Endothelial cell of umbilical vein (primary cell): ENCODE measurements around the gene TRIP13. TPM values are rescaled to one million over a fixed set of nuclear protein-coding genes. Genes with fewer than 3 reads are reported as not detected.

ENCODE experiments used
- BruUV-seq: library from RNA; stranded (reverse); fragments of 400-500 nt; replicated peaks from 2 replicates; lab custom pipeline; 2021; lab: Mats Ljungman, UMichigan
- CTCF ChIA-PET: fragments of 300-600, 350-600 bp; sonication (Branson Sonifier 250); formaldehyde crosslinking; loops from one replicate; lab custom pipeline; 2021; ENCODE audit warnings: antibody characterized with exemption, inconsistent platforms; lab: Charles Lee
- POLR2A ChIA-PET: fragments of 300-600, 350-600 bp; sonication (Branson Sonifier 250); formaldehyde crosslinking; loops from one replicate; lab custom pipeline; 2021; ENCODE audit warnings: antibody characterized with exemption, inconsistent platforms; lab: Charles Lee
- DNase-seq: peaks from one replicate; pipeline ENCODE4 v3.0.0-alpha.2; 2011; ENCODE audit warnings: low read depth, low spot score
- FAIRE-seq: peaks from 2 replicates; lab custom pipeline; 2011; peaks lifted over from hg19 to GRCh38; lab: Jason Lieb, UNC
- H2AFZ ChIP-seq: 2 replicates; pipeline ENCODE4 v1.6.0; 2012; ENCODE audit warnings: low read depth, low read length, control low read depth, inconsistent platforms
- H3K27ac ChIP-seq: 2 replicates; pipeline ENCODE4 v1.5.1; 2011; ENCODE audit warnings: low read depth, mild to moderate bottlenecking, control low read depth, low read length, moderate library complexity; ENCODE audit not compliant: insufficient read depth
- H3K27me3 ChIP-seq, 2 experiments: 2 replicates each; pipeline versions ENCODE4 v1.6.0 to v1.6.1; 2011; ENCODE audit warnings: low read length in 2 of 2, mixed read lengths in 1 of 2; ENCODE audit not compliant: control insufficient read depth in 2 of 2, insufficient read depth in 2 of 2
- H3K36me3 ChIP-seq, 2 experiments: 2 replicates in 1 of 2; 3 replicates in 1 of 2; pipeline ENCODE4 v1.5.1; 2011; ENCODE audit warnings: low read length in 2 of 2, mild to moderate bottlenecking in 1 of 2, moderate library complexity in 1 of 2; ENCODE audit not compliant: control insufficient read depth in 2 of 2, insufficient read depth in 2 of 2; ENCODE audit errors: extremely low read depth in 1 of 2
- H3K4me1 ChIP-seq: 3 replicates; pipeline ENCODE4 v1.5.1; 2011; ENCODE audit warnings: mild to moderate bottlenecking, low read length; ENCODE audit not compliant: control insufficient read depth, insufficient read depth; ENCODE audit errors: extremely low read depth
- H3K4me2 ChIP-seq: 2 replicates; pipeline ENCODE4 v1.6.1; 2011; ENCODE audit warnings: low read length, control low read depth, mixed read lengths; ENCODE audit not compliant: insufficient read depth
- H3K4me3 ChIP-seq, 3 experiments: fragments of 200-600 bp in 1 of 3; sonication (generic), shearing (Covaris generic) in 1 of 3; replicated peaks in 1 of 3; 2 replicates each; pipeline ENCODE4 v1.5.1; 2011 to 2016; ENCODE audit warnings: control low read depth in 3 of 3, low read length in 3 of 3, mild to moderate bottlenecking in 2 of 3, inconsistent platforms in 1 of 3, low read depth in 1 of 3, moderate library complexity in 1 of 3; ENCODE audit not compliant: insufficient read depth in 1 of 3
- H3K79me2 ChIP-seq: 2 replicates; pipeline ENCODE4 v1.6.0; 2012; ENCODE audit warnings: low read length, inconsistent platforms; ENCODE audit not compliant: control insufficient read depth, insufficient read depth
- H3K9ac ChIP-seq: replicated peaks from 2 replicates; pipeline ENCODE3; 2011; ENCODE audit warnings: low read length, control low read depth; ENCODE audit not compliant: insufficient read depth; ENCODE audit errors: extremely low read depth
- H3K9me1 ChIP-seq: replicated peaks from 3 replicates; pipeline ENCODE4 v1.6.0; 2011; ENCODE audit warnings: mild to moderate bottlenecking, low read length; ENCODE audit not compliant: control insufficient read depth, insufficient read depth; ENCODE audit errors: extremely low read depth
- H3K9me3 ChIP-seq: replicated peaks from 2 replicates; pipeline ENCODE4 v1.5.1; 2012; ENCODE audit warnings: low read length, inconsistent platforms; ENCODE audit not compliant: control insufficient read depth, insufficient read depth
- H4K20me1 ChIP-seq: replicated peaks from 2 replicates; pipeline ENCODE3; 2011; ENCODE audit warnings: mild to moderate bottlenecking, low read length; ENCODE audit not compliant: control insufficient read depth, insufficient read depth; ENCODE audit errors: extremely low read depth
- EZH2 ChIP-seq: IDR thresholded peaks from 2 replicates; pipeline ENCODE4 v1.6.1; 2012; ENCODE audit warnings: borderline replicate concordance, low read depth, mild to moderate bottlenecking, moderate library complexity, low read length, inconsistent platforms; ENCODE audit not compliant: severe bottlenecking
- FOS ChIP-seq: IDR thresholded peaks from 2 replicates; pipeline ENCODE4 v1.6.1; 2011; ENCODE audit warnings: mild to moderate bottlenecking, low read length, moderate library complexity, borderline replicate concordance; ENCODE audit not compliant: insufficient read depth
- GATA2 ChIP-seq: IDR thresholded peaks from 2 replicates; pipeline ENCODE4 v1.7.0; 2011; ENCODE audit warnings: low read depth, mild to moderate bottlenecking, moderate library complexity, mixed read lengths, low read length; ENCODE audit not compliant: insufficient read length, insufficient read depth
- JUN ChIP-seq: IDR thresholded peaks from 2 replicates; pipeline ENCODE4 v1.6.1; 2011; ENCODE audit warnings: borderline replicate concordance, low read depth; ENCODE audit not compliant: insufficient read length, insufficient read depth
- MYC ChIP-seq: IDR thresholded peaks from one replicate; pipeline ENCODE4 v1.6.1; 2011; ENCODE audit warnings: mild to moderate bottlenecking, low read depth, low read length
- POLR2A ChIP-seq: IDR thresholded peaks from 2 replicates; pipeline ENCODE4 v1.6.1; 2012; ENCODE audit warnings: low read depth, mild to moderate bottlenecking, control low read depth, low read length
- POLR2AphosphoS5 ChIP-seq: IDR thresholded peaks from 2 replicates; pipeline ENCODE4 v1.6.1; 2012; ENCODE audit warnings: low read depth, mild to moderate bottlenecking, control low read depth, low read length, moderate library complexity; ENCODE audit not compliant: insufficient read depth
- dilution Hi-C: fragments of 300-500 bp; cut with MboI; formaldehyde crosslinking; loops from one replicate; pipeline ENCODE4 v1.15.0; 2019; ENCODE audit warnings: low sequenced_read_pairs; ENCODE audit not compliant: extremely low pct_ligation_motif_present
- intact Hi-C: fragments of 100-400 bp; cut with micrococcal nuclease; formaldehyde crosslinking; loops from one replicate; pipeline ENCODE4 v1.10.0; 2022
- polyA plus RNA-seq, 4 experiments: library from polyadenylated mRNA; depleted of rRNA in 3 of 4; stranded (reverse) in 3 of 4; unstranded in 1 of 4; fragments of >200 nt; gene quantifications; 2 replicates each; pipeline versions ENCODE4 v1.2.1 to v1.2.3, GENCODE V29; 2011 to 2012; ENCODE audit warnings: missing spikeins in 1 of 4
- total RNA-seq: library from RNA; stranded (reverse); gene quantifications from 2 replicates; pipeline ENCODE4 v1.2.3, GENCODE V29; 2021
- TF ChIP-seq, protein P1 (sequence below), 2 donors: IDR thresholded peaks; 1 replicate in 1 of 2; 2 replicates in 1 of 2; pipeline ENCODE4 v1.5.1; 2011; ENCODE audit warnings: low read length in 2 of 2, mild to moderate bottlenecking in 2 of 2, moderate library complexity in 2 of 2, control low read depth in 1 of 2, inconsistent platforms in 1 of 2, low read depth in 1 of 2; ENCODE audit not compliant: insufficient read depth in 1 of 2; ENCODE audit errors: extremely low read depth in 1 of 2
- TF ChIP-seq, protein P2 (sequence below): IDR thresholded peaks from 2 replicates; pipeline ENCODE4 v1.6.1; 2011; ENCODE audit not compliant: insufficient read depth, insufficient read length

Gene TRIP13
- total and polyA plus RNA-seq, 2 donors (not counting 3 experiments of a cell fraction or from before 2014, with no cell fraction given) = 17.4 to 39.0 TPM

DNA sequence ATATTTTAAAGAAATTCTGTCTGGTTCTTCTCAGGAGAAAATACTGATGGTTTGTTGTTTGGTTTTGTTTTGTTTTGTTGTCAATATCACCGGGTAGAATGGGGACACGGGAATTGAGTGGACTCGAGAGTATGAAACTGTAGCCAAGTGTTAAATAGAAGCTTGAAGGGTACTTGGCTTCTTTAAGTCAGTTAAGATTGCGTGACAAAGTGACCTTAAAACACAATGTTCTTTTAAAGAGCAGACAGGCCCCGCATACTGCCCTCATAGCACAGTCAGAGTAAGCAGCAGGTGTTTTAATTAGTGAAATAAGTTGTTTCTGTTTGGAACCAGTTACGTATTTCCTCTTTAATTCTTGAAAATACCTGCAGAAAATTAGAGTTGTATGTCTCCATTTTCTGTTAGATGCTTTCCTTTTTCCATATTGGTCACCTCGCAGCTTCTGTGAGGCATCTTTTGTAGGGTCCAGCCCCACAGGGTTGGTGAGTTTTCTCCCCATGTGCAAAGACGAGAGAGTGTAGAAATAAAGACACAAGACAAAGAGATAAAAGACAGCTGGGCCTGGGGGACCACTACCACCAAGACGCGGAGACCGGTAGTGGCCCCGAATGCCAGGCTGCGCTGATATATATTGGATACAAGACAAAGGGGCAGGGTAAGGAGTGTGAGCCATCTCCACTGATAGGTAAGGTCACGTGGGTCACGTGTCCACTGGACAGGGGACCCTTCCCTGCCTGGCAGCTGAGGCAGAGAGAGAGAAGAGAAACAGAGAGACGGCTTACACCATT, 9.6 kb downstream of the TRIP13 start:
- Histone ChIP-seq H4K20me1 (no peaks in the 10 kb centered on the region), H3K79me2 (peaks cover 2% of the 10 kb centered on the region), H2AFZ (no peak overlapping the region), H3K36me3 (peaks cover 0 to 2% of the 10 kb centered on the region in 2 experiments), H3K4me3 (no peak overlapping the region), H3K4me1 (no peaks in the 10 kb centered on the region), H3K9ac (no peak overlapping the region), H3K27me3 (no peaks in the 10 kb centered on the region), H3K9me3 (no peaks in the 10 kb centered on the region), H3K9me1 (no peaks in the 10 kb centered on the region), H3K4me2 (no peak overlapping the region), H3K27ac (no peak overlapping the region)
- TF ChIP-seq MYC (no peak), EZH2 (no peak), FOS (no peak), JUN (no peak), POLR2AphosphoS5 (no peak), POLR2A (no peak), GATA2 (no peak)
- TF ChIP-seq, protein P1, sequence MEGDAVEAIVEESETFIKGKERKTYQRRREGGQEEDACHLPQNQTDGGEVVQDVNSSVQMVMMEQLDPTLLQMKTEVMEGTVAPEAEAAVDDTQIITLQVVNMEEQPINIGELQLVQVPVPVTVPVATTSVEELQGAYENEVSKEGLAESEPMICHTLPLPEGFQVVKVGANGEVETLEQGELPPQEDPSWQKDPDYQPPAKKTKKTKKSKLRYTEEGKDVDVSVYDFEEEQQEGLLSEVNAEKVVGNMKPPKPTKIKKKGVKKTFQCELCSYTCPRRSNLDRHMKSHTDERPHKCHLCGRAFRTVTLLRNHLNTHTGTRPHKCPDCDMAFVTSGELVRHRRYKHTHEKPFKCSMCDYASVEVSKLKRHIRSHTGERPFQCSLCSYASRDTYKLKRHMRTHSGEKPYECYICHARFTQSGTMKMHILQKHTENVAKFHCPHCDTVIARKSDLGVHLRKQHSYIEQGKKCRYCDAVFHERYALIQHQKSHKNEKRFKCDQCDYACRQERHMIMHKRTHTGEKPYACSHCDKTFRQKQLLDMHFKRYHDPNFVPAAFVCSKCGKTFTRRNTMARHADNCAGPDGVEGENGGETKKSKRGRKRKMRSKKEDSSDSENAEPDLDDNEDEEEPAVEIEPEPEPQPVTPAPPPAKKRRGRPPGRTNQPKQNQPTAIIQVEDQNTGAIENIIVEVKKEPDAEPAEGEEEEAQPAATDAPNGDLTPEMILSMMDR (IDR thresholded peaks at IDR 0.05; ENCODE audit: extremely low read depth in 1 of 2, insufficient read depth in 1 of 2, low read depth in 1 of 2, low read length in 2 of 2) = no peak
- TF ChIP-seq, protein P2, sequence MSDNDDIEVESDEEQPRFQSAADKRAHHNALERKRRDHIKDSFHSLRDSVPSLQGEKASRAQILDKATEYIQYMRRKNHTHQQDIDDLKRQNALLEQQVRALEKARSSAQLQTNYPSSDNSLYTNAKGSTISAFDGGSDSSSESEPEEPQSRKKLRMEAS = no peak
- BruUV-seq = no TSS peak
- POLR2A ChIA-PET = no interaction called here
- CTCF ChIA-PET = interaction anchor here (0.6 to 5.0 kb wide), 12 partner anchors 9 to 586 kb away, joined by 3 to 101 read pairs (median 4); partner anchors contain the start of genes BRD9 and TRIP13
- dilution Hi-C loops (no loop called here), intact Hi-C loops (loop anchor here (2.0 kb wide), 1 partner anchor 232 kb away; no protein-coding TSS in a partner anchor)
- DNase-seq = no peak
- no peak for FAIRE-seq
